Endometrial microvascular endothelial cells (primary cell): ENCODE results near the gene EFL1. TPM values are rescaled to one million over a fixed set of nuclear protein-coding genes. Genes with fewer than 3 reads are reported as not detected.
"Not testable (repeated sequence)": the region's sequence is repeated elsewhere in the genome, so short reads cannot be mapped to it uniquely, and the experiment has no call there.

Experiments
- in situ Hi-C: cut with HindIII; loops from 2 replicates; pipeline ENCODE4 v1.10.0; 2017; ENCODE audit warnings: low sequenced_read_pairs, low pct_unique_long_range_greater_than_20kb; ENCODE audit errors: inconsistent ontology term
- total RNA-seq: library from RNA; depleted of rRNA; stranded (reverse); fragments of >200 nt; gene quantifications from one replicate; pipeline ENCODE4 v1.2.3, GENCODE V29; 2015; ENCODE audit errors: inconsistent ontology term

Gene EFL1
- 23.0 TPM for total RNA-seq

DNA sequence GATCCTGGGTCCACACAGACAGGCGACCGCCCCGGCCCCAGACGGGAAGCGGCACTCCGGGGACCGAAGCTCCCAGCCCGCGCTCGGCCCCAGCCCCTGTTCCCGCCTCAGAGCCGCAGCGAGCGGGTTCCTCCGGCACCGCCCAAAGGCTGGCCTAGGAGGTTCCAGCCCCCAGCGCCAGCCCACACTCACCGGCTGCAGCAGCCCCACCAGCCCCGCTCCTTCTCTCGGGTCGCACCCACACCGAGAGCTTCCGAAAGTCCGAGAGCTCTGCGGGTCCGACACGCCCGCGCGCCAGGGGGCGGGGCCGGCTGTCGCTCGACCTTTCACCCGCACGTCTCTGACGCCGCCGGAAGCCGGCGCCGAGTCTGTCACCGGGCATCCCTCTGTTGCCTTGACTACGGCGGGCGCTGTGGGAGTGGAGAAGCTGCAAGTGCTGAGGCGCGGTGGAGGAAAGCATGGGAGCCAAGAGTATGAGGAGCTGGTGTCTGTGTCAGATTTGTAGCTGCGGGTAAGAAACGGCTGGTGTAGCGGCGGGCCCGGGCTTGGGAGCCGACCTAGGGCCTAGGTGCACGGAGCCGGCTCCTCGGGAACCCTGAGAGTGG, at the start of gene EFL1, which contains the start of gene SAXO2:
EFL1 (minus strand) TSS at position 313 of the 605 bp plus-strand sequence. CDS start 956 bp downstream, outside the sequence.
SAXO2 (plus strand) TSS at position 397 of the 605 bp plus-strand sequence; CDS start at position 459, 62 bp downstream.
- in situ Hi-C loops: no loop called here

- in situ Hi-C loops: not testable (repeated sequence)
These were observed 48.8 kb upstream of the EFL1 start for GRCh38 chr15:82311321-82311720.

GRCh38 chr15:82309802-82310201, 47.3 kb upstream of the EFL1 start:
- in situ Hi-C loops: no loop called here

GRCh38 chr15:82307714-82308081, 45.2 kb upstream of the EFL1 start:
- in situ Hi-C loops: no loop called here

DNA sequence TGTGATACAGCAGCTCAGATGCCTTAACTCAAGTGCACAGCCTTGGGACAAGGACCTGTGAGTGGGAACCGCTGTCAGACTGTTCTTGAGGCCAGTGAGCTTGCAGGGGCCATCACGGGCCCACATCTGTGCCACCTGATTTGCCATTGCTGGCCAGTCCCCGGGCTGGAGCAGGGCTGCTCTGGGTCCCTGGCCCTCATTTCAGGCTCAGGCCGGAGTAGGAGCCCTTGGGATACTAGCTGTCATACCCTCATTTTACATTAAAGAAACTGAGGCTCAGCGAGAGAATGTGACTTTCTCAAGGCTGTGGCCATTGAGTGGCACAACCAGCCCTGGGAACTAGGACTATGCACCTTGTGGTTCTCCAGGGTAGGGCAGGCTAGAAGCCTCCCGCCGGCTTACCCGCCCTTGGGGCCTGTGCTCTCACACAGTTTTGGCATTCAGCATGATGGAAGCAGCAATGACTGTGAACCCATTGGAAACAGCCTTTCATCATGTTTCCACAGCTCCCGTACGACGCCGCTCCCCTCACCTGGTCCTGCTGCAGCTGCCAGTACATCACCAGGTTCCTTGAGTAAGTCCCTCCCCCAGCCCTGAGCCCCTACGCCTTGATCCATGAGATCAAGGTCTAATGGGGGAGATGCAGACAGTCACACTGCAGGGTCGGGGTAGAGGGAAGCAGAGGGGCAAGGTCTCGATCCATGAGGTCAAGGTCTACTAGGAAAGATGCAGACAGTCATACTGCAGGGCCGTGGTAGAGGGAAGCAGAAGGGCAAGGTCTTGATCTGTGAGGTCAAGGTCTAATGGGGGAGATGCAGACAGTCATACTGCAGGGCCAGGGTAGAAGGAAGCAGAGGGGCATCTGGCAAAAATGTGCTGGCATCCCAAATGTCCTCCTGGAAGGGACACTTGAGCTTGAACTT, 44.5 kb upstream of the EFL1 start:
- in situ Hi-C loops: no loop called here

- in situ Hi-C loops: no loop called here
These were observed 43.1 kb upstream of the EFL1 start for GRCh38 chr15:82305621-82306048.

DNA sequence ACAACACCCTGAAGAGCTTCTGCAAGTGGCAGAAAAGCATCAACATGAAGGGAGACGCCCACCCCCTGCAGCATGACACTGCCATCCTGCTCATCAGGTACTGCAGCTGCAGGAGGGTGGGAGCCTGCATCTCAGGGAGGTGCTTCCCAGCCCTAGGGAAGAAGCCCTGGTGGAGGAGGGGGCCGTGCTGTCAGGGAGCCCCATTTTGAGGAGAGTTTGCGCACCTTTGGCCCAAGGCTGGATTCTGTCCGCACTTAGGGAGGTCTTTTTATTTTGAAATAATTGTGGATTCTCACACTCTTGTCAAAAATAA, 42.2 kb upstream of the EFL1 start:
- in situ Hi-C loops: no loop called here

- in situ Hi-C loops: no loop called here
These were observed 41.6 kb upstream of the EFL1 start for GRCh38 chr15:82303956-82304777.

DNA sequence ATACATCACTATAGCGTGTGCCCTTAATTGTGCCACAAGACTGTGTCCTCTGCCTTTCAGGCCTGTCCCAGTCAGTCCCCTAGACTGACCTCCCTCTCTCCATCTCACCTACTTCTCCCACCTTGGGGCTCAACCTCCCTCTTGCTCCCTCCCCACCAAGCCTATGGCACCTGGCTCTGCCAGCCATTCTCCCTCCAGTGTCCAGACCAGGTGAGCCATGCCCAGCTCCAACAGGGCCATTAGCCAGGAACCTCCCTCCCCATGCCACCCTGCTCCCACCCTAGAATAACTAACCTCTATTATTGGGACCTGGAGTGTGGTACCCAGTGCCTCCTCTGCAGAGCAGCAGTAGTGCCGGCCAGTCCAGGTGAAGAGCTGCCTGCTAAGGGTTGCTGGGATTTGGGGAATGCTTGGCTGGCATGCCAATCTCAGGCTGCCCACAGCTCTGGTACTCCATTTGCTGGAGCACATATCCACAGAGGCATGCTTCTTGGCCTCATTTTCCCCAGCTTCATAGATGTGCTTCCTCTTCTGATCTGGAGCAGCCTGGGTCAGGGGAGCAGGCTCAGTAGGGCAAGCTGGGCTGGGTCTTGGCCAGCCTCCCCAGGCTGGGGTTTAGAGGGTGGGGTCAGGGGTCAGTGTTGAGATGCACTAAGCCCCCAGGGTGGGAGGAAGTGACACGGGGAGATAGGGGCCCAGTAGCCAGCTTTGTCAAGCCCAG, 38.9 kb upstream of the EFL1 start:
- in situ Hi-C loops: no loop called here

- in situ Hi-C loops: no loop called here
These were observed 38.3 kb upstream of the EFL1 start for GRCh38 chr15:82300883-82301282.

DNA sequence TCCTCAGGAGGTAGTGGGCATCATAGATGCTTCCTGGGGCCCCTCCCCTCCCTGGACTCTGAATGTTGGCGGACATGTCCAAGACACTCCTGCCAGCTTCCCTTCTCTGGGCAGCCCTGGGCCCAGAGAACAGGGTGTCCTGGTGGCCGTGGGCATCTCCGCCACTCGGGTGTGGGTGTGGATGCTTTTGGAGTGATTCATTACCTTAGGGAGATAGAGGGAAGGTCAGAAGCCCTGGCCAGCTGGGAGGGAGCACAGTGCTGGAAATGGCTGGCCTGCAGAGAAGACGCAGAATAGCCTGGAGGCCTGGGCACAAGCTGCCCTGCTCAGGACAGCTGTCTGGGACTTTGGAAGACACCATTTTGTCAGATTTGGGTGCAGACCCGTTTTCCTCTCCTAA, 37.8 kb upstream of the EFL1 start:
- in situ Hi-C loops: not testable (repeated sequence)

DNA sequence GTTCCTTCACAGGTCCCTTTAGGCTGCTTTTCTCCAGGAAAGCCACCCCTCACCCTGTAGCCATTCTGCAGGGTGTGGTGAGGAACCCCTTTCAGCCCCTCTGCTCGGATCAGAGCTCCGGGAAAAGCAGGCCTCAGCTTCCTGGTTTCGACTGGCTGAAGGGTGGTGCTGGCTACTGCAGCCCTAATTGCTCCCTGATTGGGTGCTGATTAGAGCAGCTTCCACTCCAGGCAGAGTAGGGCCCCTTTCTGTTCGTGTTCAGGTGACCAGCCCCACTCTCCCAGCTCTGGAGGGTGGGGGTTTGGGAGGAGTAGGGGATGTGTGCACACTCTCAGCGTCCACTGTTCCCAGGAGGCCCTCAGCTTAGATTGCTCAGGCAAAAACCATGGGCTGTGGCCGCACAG, 37.0 kb upstream of the EFL1 start:
- in situ Hi-C loops: not testable (repeated sequence)

DNA sequence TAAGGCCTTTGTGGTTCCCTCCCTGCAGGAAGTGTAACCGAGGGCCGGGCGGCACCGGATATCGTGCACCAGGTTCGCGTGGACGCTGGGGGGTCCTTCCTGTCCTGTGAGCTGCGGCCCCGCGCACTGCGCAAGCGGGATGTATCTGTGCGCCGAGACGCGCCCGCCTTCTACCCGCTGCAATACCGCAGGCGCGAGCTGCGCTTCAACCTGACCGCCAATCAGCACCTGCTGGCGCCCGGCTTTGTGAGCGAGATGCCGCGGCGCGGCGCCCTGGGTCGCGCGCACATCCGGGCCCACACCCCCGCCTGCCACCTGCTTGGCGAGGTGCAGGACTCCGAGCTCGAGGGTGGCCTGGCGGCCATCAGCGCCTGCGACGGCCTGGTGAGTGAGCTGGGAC, 36.0 kb upstream of the EFL1 start:
- in situ Hi-C loops: no loop called here

- in situ Hi-C loops: no loop called here
These were observed 35.5 kb upstream of the EFL1 start for GRCh38 chr15:82298032-82298431.

GRCh38 chr15:82297546-82297945, 35.0 kb upstream of the EFL1 start:
- in situ Hi-C loops: no loop called here

DNA sequence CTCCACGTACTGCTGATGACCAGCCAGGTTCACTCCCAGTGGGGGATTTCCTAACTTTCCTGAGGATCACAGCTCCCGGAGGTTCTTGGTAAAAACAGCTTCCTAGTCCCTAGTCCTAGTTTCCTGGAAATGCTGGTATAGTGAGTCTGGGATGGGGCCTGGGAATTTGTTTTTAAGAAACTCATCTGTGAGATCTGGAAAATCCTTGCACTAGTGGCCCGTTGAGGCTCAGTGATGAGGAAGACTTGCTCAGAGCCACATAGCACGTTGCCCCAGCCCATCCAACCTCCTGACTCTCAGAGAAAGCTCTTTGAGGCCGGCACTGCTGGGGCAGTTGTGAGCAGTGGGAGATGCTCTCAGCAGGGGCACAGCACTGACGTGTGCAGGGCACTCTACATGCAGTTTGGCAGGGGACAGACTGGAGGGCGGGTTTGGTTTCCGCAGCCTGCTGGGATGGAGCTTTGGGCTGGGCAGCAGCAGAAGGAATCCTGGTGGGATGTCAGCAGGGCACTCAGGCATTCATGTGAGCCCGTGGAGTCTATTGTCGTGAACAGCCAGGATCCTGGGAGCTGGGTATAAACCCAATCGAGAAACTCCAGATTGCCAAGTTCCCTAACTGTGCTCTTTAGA, 31.6 kb upstream of the EFL1 start:
- in situ Hi-C loops: no loop called here

DNA sequence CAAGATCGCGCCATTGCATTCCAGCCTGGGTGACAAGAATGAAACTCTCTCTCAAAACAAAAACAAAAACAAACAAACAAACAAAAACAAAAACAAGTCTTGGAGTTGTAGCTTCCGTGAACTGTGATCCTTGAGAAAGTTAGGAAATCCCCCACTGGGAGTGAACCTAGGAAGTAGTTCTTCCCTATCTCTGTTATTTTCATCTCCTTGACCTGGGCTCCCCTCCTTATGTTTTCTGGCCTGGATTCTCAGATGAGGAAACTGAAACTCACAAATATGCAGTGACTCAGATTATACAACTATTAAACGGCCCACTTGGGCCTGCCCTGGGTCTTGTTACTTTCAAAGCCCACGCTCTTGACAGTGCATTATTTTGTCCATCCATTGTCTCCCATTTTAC, 29.7 kb upstream of the EFL1 start:
- in situ Hi-C loops: no loop called here

DNA sequence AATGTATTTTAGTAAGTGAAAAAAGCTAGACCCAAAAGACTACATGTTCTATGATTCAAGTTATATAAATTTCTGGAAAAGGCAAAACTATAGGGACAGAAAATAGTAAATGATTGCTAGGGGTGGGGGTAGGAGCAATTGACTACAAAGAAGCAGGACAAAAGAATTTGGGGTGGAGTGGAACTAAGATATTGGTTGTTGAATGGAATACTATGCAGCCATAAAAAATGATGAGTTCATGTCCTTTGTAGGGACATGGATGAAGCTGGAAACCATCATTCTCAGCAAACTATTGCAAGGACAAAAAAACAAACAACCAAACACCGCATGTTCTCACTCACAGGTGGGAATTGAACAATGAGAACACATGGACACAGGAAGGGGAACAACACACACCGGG, 25.7 kb upstream of the EFL1 start:
- in situ Hi-C loops: not testable (repeated sequence)
